Measurements from ENCODE around the gene BAZ2B. TPM values are rescaled to one million over a fixed set of nuclear protein-coding genes. Genes with fewer than 3 reads are reported as not detected.
A peak's percentile ranks its signal among the peaks of the same experiment; 100 is the strongest.

The BAZ2B gene
- total and polyA plus RNA-seq, 5 donors, result 16.1 to 43.2 (median 41.3) TPM

- Histone ChIP-seq H3K4me3 (ENCODE audit: low read length) (no peak overlapping the region), H3K9me3 (ENCODE audit: control insufficient read depth, low read length) (no peaks in the 10 kb centered on the region), H3K27me3 (ENCODE audit: control insufficient read depth, insufficient read depth) (no peaks in the 10 kb centered on the region), H3K27ac (ENCODE audit: low read length) (no peak overlapping the region), H3K4me1 (ENCODE audit: control insufficient read depth, insufficient read depth, low read length) (no peaks in the 10 kb centered on the region)
- DNase-seq, result no peak
- no peak for ATAC-seq
- WGBS, result 96% methylated on average over 9 of the region's 9 CpGs
- intact Hi-C loops (cut with DNase I), result no loop called here
Observed at GRCh38 chr2:159462201-159462785, 154.1 kb downstream of the BAZ2B start.

GRCh38 chr2:159461076-159461475 is 155.3 kb downstream of the BAZ2B start:
- H3K4me3 ChIP-seq (ENCODE audit: low read length), result no peak overlapping the region
- DNase-seq (no peak), ATAC-seq (no peak)
- no peaks in the 10 kb centered on the region for H3K4me1 ChIP-seq (ENCODE audit: control insufficient read depth, insufficient read depth, low read length)
- H3K27me3 ChIP-seq (ENCODE audit: control insufficient read depth, insufficient read depth), result no peaks in the 10 kb centered on the region
- H3K9me3 ChIP-seq (ENCODE audit: control insufficient read depth, low read length), result no peaks in the 10 kb centered on the region
- H3K27ac ChIP-seq (ENCODE audit: low read length), result no peak overlapping the region
- intact Hi-C loops (cut with DNase I), result no loop called here
- WGBS, result 55% methylated on average over 2 of the region's 2 CpGs

DNA sequence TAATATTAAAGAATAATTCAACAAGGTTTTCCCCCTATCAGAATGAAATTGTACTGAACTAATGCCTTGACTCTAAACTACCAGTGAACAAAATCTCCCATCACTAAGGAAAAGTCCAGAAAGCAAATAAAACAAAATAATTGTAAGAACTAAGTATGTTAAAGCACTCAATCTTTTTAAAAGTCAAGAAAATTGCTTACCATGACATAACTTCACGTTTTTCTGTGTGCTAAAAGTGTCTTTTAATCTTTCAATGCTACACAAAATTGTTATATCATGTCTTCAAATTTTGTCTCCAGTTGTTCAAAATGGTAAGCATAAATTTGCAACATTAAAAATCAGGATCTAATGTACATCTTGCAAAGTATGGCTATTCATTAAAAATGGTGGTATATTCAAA is 156.1 kb downstream of the BAZ2B start:
- Histone ChIP-seq H3K4me3 (ENCODE audit: low read length) (no peak overlapping the region), H3K27ac (ENCODE audit: low read length) (no peak overlapping the region), H3K4me1 (ENCODE audit: control insufficient read depth, insufficient read depth, low read length) (no peaks in the 10 kb centered on the region), H3K27me3 (ENCODE audit: control insufficient read depth, insufficient read depth) (no peaks in the 10 kb centered on the region), H3K9me3 (ENCODE audit: control insufficient read depth, low read length) (no peaks in the 10 kb centered on the region)
- ATAC-seq (no peak), DNase-seq (no peak)
- WGBS, result 82% methylated on average over 1 of the region's 1 CpG
- intact Hi-C loops (cut with DNase I), result no loop called here

- DNase-seq (no peak), ATAC-seq (no peak)
- WGBS, result 75% methylated on average over 1 of the region's 1 CpG
- Histone ChIP-seq H3K27me3 (ENCODE audit: control insufficient read depth, insufficient read depth) (no peaks in the 10 kb centered on the region), H3K27ac (ENCODE audit: low read length) (no peak overlapping the region), H3K4me1 (ENCODE audit: control insufficient read depth, insufficient read depth, low read length) (no peaks in the 10 kb centered on the region), H3K9me3 (ENCODE audit: control insufficient read depth, low read length) (no peaks in the 10 kb centered on the region), H3K4me3 (ENCODE audit: low read length) (no peak overlapping the region)
- intact Hi-C loops (cut with DNase I), result no loop called here
Observed at GRCh38 chr2:159459279-159459678, 157.1 kb downstream of the BAZ2B start.

- whole genome bisulfite sequencing, result 68% methylated on average over 1 of the region's 1 CpG
Observed at GRCh38 chr2:159457589-159457988, 158.8 kb downstream of the BAZ2B start.

GRCh38 chr2:159456500-159457426 is 159.6 kb downstream of the BAZ2B start:
- H3K27ac ChIP-seq (ENCODE audit: low read length), result no peak overlapping the region
- 39% methylated on average over 5 of the region's 5 CpGs for WGBS
- H3K4me3 ChIP-seq (ENCODE audit: low read length), result no peak overlapping the region
- intact Hi-C loops (cut with DNase I), result no loop called here
- no peaks in the 10 kb centered on the region for H3K4me1 ChIP-seq (ENCODE audit: control insufficient read depth, insufficient read depth, low read length)
- no peak for DNase-seq
- ATAC-seq, result no peak
- H3K27me3 ChIP-seq (ENCODE audit: control insufficient read depth, insufficient read depth), result no peaks in the 10 kb centered on the region
- H3K9me3 ChIP-seq (ENCODE audit: control insufficient read depth, low read length), result no peaks in the 10 kb centered on the region

More at GRCh38 chr2:159457589-159457988, 158.8 kb downstream of the BAZ2B start:
- intact Hi-C loops (cut with DNase I), result no loop called here
- ATAC-seq, result no peak
- no peaks in the 10 kb centered on the region for H3K9me3 ChIP-seq (ENCODE audit: control insufficient read depth, low read length)
- H3K27ac ChIP-seq (ENCODE audit: low read length), result no peak overlapping the region
- no peak for DNase-seq
- no peaks in the 10 kb centered on the region for H3K27me3 ChIP-seq (ENCODE audit: control insufficient read depth, insufficient read depth)
- no peaks in the 10 kb centered on the region for H3K4me1 ChIP-seq (ENCODE audit: control insufficient read depth, insufficient read depth, low read length)
- no peak overlapping the region for H3K4me3 ChIP-seq (ENCODE audit: low read length)

- no peak overlapping the region for H3K27ac ChIP-seq (ENCODE audit: low read length)
- intact Hi-C loops (cut with DNase I), result no loop called here
- DNase-seq (no peak), ATAC-seq (peak in 1 of 2 donors; percentile 11)
- no peaks in the 10 kb centered on the region for H3K27me3 ChIP-seq (ENCODE audit: control insufficient read depth, insufficient read depth)
- no peaks in the 10 kb centered on the region for H3K9me3 ChIP-seq (ENCODE audit: control insufficient read depth, low read length)
- H3K4me3 ChIP-seq (ENCODE audit: low read length), result no peak overlapping the region
- H3K4me1 ChIP-seq (ENCODE audit: control insufficient read depth, insufficient read depth, low read length), result no peaks in the 10 kb centered on the region
Observed at GRCh38 chr2:159455330-159455918, 160.9 kb downstream of the BAZ2B start.

DNA sequence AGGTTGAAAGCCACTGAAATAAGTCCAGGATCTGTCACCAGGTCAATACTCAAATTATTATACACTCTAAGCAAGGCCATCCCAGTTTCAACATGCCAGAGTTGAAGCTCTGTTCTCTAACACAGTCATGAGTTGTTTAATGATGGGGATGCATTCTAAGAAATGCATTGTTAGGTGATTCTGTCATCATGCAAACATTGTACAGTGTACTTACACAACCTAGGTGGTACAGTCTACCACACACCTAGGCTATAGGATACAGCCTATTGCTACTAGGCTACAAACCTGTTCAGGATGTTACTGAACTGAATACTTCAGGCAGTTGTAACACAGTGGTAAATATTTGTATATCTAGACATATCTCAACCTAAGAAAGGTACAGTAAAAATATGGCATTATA is 162.2 kb downstream of the BAZ2B start:
- Histone ChIP-seq H3K27ac (ENCODE audit: low read length) (no peak overlapping the region), H3K9me3 (ENCODE audit: control insufficient read depth, low read length) (no peaks in the 10 kb centered on the region), H3K4me1 (ENCODE audit: control insufficient read depth, insufficient read depth, low read length) (no peaks in the 10 kb centered on the region), H3K27me3 (ENCODE audit: control insufficient read depth, insufficient read depth) (no peaks in the 10 kb centered on the region), H3K4me3 (ENCODE audit: low read length) (no peak overlapping the region)
- no peak for DNase-seq
- ATAC-seq, result no peak
- intact Hi-C loops (cut with DNase I), result no loop called here

DNA sequence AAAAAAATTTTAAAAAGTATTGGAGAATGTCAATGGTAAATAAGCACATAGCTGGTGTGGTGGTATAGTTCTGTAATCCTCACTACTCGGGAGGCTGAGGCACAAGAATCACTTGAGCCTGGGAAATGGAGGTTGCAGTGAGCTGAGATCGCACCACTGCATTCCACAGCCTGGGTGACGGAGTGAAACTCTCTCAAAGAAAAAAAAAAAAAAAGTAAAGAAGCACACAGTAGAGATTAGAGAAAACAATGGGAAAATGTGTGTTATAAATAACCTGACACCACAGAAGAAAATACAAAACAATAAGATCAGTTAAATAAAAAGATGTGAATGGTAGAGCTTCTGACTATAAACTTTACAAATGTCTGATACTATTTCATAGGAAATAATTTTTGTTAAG is 166.2 kb downstream of the BAZ2B start:
- intact Hi-C loops (cut with DNase I), result no loop called here
- H3K9me3 ChIP-seq (ENCODE audit: control insufficient read depth, low read length), result no peaks in the 10 kb centered on the region
- WGBS, result 76% methylated on average over 3 of the region's 3 CpGs
- H3K4me3 ChIP-seq (ENCODE audit: low read length), result no peak overlapping the region
- H3K4me1 ChIP-seq (ENCODE audit: control insufficient read depth, insufficient read depth, low read length), result no peaks in the 10 kb centered on the region
- ATAC-seq (no peak), DNase-seq (no peak)
- H3K27me3 ChIP-seq (ENCODE audit: control insufficient read depth, insufficient read depth), result no peaks in the 10 kb centered on the region
- no peak overlapping the region for H3K27ac ChIP-seq (ENCODE audit: low read length)

DNA sequence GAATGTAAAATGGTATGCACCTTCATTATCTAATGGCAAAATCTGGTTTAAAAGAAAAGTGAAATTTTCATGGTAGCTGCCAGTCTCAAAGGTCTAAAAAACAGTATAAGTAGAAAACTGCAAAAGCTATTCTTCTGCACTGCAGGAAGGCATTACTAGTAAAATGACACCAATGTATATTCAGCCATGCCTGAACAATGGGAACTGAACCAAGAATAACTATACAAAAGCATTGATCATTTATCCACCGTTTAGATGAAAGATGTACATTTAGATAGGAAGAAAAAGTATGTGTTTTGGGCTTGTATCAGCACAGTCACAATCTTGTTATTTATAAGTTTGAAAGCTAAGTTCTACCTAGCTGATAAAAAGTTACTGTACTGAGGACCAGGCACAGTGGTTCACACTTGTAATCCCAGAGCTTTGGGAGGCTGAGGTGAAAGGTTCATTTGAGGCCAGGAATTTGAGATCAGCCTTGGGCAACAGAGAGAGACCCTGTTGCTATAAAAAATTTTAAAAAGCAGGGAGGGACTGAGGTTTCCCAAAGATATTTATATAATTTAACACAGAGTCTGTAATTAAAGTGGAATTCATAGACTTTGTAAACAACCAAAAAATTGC is 166.7 kb downstream of the BAZ2B start:
- no peaks in the 10 kb centered on the region for H3K9me3 ChIP-seq (ENCODE audit: control insufficient read depth, low read length)
- H3K27ac ChIP-seq (ENCODE audit: low read length), result no peak overlapping the region
- intact Hi-C loops (cut with DNase I), result no loop called here
- ATAC-seq (no peak), DNase-seq (no peak)
- H3K4me1 ChIP-seq (ENCODE audit: control insufficient read depth, insufficient read depth, low read length), result no peaks in the 10 kb centered on the region
- H3K4me3 ChIP-seq (ENCODE audit: low read length), result no peak overlapping the region
- no peaks in the 10 kb centered on the region for H3K27me3 ChIP-seq (ENCODE audit: control insufficient read depth, insufficient read depth)
- 0% methylated on average over 1 of the region's 1 CpG for WGBS

GRCh38 chr2:159446817-159447216 is 169.5 kb downstream of the BAZ2B start:
- H3K4me3 ChIP-seq (ENCODE audit: low read length), result no peak overlapping the region
- no peak for ATAC-seq
- 96% methylated on average over 2 of the region's 2 CpGs for WGBS
- peaks cover 3% of the 10 kb centered on the region for H3K4me1 ChIP-seq (ENCODE audit: control insufficient read depth, insufficient read depth, low read length)
- H3K27me3 ChIP-seq (ENCODE audit: control insufficient read depth, insufficient read depth), result no peaks in the 10 kb centered on the region
- no peak overlapping the region for H3K27ac ChIP-seq (ENCODE audit: low read length)
- intact Hi-C loops (cut with DNase I), result no loop called here
- no peaks in the 10 kb centered on the region for H3K9me3 ChIP-seq (ENCODE audit: control insufficient read depth, low read length)
- DNase-seq, result no peak
